Choroid plexus epithelial cell (primary cell): ENCODE measurements around the gene TMEM203.
A peak's percentile ranks its signal among the peaks of the same experiment; 100 is the strongest.

ENCODE experiments used
- DNase-seq: peaks from one replicate; pipeline ENCODE4 v3.0.0-alpha.2; 2010; ENCODE audit warnings: low read depth
- H3K4me3 ChIP-seq: 2 replicates; pipeline ENCODE4 v1.5.1; 2011; ENCODE audit warnings: low read depth, mild to moderate bottlenecking, control low read depth, low read length, moderate library complexity
- TF ChIP-seq, protein P1 (sequence below): conservative IDR thresholded peaks from 2 replicates; pipeline ENCODE4 v1.5.1; 2011; ENCODE audit warnings: low read depth, mild to moderate bottlenecking, control low read depth, inconsistent platforms, low read length, moderate library complexity

Gene TMEM203, protein sequence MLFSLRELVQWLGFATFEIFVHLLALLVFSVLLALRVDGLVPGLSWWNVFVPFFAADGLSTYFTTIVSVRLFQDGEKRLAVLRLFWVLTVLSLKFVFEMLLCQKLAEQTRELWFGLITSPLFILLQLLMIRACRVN

DNA sequence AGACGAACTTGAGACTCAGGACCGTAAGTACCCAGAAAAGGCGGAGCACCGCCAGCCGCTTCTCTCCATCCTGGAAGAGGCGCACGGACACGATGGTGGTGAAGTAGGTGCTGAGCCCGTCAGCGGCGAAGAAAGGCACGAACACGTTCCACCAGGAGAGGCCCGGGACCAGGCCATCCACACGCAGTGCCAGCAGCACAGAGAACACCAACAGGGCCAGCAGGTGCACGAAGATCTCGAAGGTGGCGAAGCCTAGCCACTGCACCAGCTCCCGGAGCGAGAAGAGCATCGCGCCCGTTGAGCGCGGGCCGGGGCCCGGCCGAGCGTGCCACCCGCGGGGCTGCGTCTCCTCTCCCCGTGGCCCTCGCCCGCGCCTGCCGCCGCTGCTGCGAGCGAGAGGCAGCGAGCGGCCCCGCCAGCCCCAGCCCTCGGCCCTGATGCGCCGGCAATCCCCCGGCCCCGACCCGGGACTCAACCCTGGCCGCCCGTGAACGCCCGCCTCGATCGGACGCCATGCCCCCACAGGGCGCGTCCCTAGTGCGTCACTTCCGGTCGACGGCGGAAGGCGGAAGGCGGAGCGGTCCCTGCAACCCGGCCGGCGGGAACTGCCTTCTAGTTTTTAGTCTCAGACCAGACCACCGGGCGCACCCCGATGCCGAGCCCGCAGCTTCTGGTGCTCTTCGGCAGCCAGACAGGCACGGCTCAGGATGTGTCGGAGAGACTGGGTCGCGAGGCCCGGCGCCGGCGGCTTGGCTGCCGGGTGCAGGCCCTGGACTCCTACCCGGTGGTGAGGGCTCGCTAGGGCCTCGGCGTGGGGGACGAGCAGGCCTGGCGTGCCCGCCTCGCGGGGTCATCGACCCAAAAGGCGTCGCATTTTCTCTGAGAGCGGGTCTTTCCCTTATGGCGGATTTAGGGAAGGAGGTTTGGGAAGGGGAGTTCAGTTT lies at the start of gene TMEM203, which contains the start of gene NDOR1:
TMEM203 (minus strand) TSS at position 523 of the 944 bp plus-strand sequence; CDS start at position 289, 234 bp downstream.
NDOR1 (plus strand) TSS at position 575 of the 944 bp plus-strand sequence; CDS start at position 653, 78 bp downstream.
- peak; percentile 80 for DNase-seq
- peak within 1 kb of the TSS; percentile 94 for H3K4me3 ChIP-seq
- TF ChIP-seq, protein P1, sequence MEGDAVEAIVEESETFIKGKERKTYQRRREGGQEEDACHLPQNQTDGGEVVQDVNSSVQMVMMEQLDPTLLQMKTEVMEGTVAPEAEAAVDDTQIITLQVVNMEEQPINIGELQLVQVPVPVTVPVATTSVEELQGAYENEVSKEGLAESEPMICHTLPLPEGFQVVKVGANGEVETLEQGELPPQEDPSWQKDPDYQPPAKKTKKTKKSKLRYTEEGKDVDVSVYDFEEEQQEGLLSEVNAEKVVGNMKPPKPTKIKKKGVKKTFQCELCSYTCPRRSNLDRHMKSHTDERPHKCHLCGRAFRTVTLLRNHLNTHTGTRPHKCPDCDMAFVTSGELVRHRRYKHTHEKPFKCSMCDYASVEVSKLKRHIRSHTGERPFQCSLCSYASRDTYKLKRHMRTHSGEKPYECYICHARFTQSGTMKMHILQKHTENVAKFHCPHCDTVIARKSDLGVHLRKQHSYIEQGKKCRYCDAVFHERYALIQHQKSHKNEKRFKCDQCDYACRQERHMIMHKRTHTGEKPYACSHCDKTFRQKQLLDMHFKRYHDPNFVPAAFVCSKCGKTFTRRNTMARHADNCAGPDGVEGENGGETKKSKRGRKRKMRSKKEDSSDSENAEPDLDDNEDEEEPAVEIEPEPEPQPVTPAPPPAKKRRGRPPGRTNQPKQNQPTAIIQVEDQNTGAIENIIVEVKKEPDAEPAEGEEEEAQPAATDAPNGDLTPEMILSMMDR: no peak

DNA sequence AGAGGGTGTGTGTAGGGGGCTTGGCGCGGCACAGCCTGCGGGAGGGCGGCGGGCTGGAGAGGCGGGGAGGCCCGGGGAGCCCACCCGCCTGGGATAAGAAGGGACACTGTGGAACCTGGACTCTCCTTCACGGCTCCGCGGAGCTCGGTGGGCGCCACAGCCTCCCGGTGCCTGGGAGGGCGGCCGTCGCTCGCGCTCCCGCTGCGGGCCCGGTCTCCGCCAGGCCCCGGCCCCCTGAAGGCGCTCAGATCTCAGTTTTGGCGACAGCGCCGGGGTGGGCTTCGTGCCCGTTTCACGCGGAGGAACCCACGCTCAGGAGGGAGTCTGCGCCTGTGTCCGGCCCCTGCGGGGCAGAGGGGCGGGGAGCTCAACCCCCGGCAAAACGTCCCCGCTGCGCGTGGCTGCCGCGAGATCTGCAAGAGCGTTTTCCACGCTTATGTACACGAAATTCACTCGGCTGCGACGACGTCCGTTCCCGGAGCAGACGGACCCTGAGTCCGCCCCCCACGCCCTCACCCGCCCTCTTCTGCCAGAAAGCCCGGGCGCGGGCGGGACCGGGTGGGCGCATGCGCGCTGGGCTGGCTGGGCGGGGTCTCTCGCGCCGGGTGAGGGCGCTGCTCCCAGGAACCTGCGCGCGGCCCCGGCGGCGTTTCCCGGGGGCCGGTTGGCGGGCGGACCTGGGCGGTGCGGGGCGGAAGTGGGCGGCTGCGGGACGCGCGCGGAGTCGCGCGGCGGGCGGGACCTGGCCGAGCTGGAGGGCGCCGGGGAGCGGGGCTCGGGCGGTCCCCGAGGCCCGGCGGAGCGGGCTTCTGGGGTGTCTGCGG lies 49.4 kb upstream of the TMEM203 start, which contains the start of gene NELFB:
NELFB (plus strand) TSS at position 704 of the 824 bp plus-strand sequence.
- peak within 1 kb of the TSS; percentile 91 for H3K4me3 ChIP-seq
- peak; percentile 85 for DNase-seq
- TF ChIP-seq, protein P1: no peak

DNA sequence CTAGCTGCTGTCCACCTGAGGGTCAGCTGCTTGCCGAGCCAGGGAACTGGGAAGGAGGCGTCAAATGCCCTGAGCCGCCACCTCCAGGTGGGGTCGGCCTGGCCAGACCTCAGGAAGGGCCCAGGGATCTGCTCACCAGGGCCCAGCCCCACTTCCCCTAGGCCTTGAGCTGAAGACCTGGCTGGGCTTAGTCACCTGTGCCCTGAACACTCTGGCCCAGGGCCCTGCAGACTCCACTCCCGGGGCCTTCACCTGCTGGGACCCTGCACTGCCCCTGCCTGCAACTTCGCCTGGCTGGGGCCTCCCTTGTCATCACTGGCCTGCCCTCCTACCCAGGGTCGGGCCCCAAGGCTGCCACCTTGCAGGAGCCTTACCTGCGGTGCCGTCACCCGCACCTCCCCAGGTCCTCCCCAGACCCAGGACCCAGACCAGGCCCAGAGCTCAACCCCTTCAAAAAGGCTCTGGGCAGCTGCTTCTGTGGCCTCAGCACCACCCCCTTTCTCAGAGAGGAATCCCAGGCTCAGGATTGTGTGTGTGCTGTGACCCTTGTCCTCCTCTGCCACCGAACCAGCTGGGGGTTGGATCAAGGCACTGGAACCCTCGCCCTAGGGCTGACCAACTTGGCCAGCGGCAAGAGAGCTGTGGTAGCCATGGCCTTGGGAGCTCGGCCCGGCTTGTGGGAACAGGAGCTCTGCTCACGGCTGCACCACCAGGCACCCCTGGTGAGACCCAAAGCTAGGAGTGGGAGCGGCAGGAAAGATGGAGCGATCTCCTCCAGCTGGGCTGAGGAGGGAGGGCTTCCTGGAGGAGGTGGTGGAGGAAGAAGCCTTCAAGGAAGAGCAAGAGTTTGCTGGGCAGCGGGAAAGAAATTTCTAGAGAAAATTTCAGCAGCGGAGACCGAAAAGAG lies 48.5 kb upstream of the TMEM203 start:
- peak overlapping the region; percentile 78 for H3K4me3 ChIP-seq

DNA sequence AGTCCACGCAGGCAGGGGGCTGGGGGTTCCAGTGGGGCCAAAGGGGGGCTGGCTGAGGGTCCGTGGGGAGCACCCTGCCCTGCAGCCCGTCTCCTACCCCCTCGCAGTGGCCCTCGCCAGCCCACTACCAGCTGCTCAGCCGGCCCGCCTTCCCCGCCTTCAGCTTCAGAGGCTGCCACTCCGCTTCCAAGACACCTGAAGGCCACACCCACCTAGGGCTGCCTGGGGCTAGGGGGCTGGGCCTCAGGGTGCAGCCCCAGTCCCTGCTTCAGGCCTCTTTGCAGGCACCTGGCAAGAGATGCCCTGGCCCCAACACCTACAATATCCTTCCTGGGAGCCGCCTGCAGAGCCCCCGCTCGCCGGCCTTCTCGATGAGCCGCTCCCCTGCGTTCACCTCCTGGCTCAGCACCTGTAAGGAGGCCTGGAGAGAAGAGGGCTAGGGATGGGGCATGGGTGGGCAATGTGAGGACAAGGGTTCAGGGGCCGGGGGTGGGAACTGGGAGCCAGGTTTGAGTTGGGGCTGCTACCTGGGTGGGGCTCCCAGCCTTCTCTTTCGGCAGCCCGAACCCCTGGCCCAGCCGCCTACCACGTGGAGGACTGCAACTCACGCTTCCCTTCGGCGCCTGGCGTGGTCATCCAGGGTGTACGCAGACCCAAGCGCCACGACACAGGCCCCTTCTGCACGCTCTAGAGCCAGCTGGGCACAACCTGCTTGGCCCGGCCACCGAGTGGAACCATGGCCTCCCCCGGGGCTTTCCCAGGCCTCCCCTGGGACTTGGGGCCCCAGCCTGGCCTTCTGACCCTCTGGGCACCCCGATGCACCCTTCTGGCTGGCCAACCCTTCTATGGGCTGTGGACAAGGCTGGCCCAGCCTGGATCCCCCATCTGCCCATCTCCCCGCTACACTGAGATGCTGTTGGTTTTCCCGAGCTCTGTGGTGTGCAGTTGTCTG lies 47.4 kb upstream of the TMEM203 start:
- TF ChIP-seq, protein P1: no peak
- DNase-seq: no peak
- H3K4me3 ChIP-seq: no peak overlapping the region

More for the DNA sequence above, 48.5 kb upstream of the TMEM203 start:
- no peak for DNase-seq
- TF ChIP-seq, protein P1: no peak

DNA sequence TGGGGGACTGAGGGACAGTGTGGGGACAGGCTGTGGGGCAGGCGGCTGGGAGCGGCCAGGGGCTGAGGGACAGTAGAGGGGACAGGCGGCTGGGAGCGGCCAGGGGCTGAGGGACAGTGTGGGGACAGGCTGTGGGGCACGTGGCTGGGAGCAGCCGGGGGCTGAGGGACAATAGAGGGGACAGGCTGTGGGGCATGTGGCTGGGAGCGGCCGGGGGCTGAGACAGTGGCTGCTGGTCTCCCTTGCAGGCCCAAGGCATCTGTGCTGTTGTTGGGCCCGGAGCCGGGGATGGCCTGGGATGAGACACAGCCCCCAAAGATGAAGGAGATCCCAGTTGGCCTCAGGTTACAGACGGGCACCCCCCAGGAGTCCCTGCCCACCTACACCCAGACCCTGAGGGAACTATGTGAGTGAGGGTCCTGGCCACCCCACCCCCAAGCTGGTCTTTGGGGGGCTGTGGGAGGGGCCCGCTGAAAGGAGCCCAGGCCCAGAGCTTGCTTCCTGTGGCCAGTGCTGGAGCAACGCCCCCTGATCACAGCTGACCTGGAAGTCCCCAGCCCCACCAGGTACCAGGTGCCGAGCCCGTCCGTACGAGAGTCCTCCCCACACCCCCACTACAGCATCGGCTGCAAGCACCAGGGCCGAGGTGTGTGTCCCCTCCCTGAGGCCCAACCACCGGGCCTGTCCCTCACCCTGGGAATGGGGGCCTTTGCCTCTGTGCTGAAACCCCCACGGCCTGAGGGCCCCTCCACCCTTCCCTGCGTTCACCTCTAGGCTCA lies 46.2 kb upstream of the TMEM203 start:
- H3K4me3 ChIP-seq: no peak overlapping the region
- no peak for DNase-seq
- TF ChIP-seq, protein P1: no peak
